ENCODE measurements around the gene HTR2B. TPM values are rescaled to one million over a fixed set of nuclear protein-coding genes. Genes with fewer than 3 reads are reported as not detected.

HTR2B gene
- total RNA-seq, 1 experiment from 2014 or later: not detected

GRCh38 chr2:231134910-231135655 lies 10.2 kb upstream of the HTR2B start:
- Histone ChIP-seq H3K9ac (ENCODE audit: low read length) (no peak overlapping the region), H3K9me2 (ENCODE audit: insufficient read depth) (no peaks in the 10 kb centered on the region), H3K9me3 (ENCODE audit: control insufficient read depth in 1 of 2, insufficient read depth in 1 of 2, low read depth in 1 of 2, low read length in 2 of 2) (no peaks in the 10 kb centered on the region), H2AFZ (ENCODE audit: low read depth, low read length, poor library complexity, severe bottlenecking) (no peak overlapping the region), H3K27ac (ENCODE audit: low read depth, low read length) (no peak overlapping the region), H3K27me3 (ENCODE audit: insufficient read depth, low read length) (no peaks in the 10 kb centered on the region), H3K79me2 (ENCODE audit: insufficient read depth, low read length) (peaks cover 67% of the 10 kb centered on the region), H3K36me3 (ENCODE audit: control insufficient read depth in 1 of 2, insufficient read depth in 2 of 2, low read length in 2 of 2) (0 out of 4 replicates have a peak, but pooled peaks cover 0 to 3% of the 10 kb centered on the region in 2 experiments), H4K20me1 (ENCODE audit: insufficient read depth) (0 out of 2 replicates have a peak, but pooled peaks cover 11% of the 10 kb centered on the region), H3K4me3 (replicated peaks in 1 of 2; ENCODE audit: low read depth in 1 of 2, low read length in 2 of 2) (no peak overlapping the region), H3K4me2 (ENCODE audit: low read length) (no peak overlapping the region), H3K4me1 (ENCODE audit: control insufficient read depth in 1 of 2, insufficient read depth in 2 of 2, low read length in 2 of 2) (no peaks in the 10 kb centered on the region)
- TF ChIP-seq EZH2phosphoT487 (IDR thresholded peaks at IDR 0.05; ENCODE audit: borderline replicate concordance): no peak
- TF ChIP-seq TCF7L2 (IDR thresholded peaks at IDR 0.05; ENCODE audit: borderline replicate concordance, extremely low read depth, insufficient read depth, insufficient read length): no peak
- no peak for TF ChIP-seq ZBTB33 (IDR thresholded peaks at IDR 0.05; ENCODE audit: extremely low read depth, insufficient replicate concordance, low read length)
- no peak for TF ChIP-seq EZH2 (IDR thresholded peaks at IDR 0.05)
- TF ChIP-seq ATF3 (IDR thresholded peaks at IDR 0.05): no peak
- no peak for TF ChIP-seq SIN3A (IDR thresholded peaks at IDR 0.05; ENCODE audit: low read depth)
- no peak for TF ChIP-seq JUND (IDR thresholded peaks at IDR 0.05)
- TF ChIP-seq CEBPB (IDR thresholded peaks at IDR 0.05; ENCODE audit: low read depth): no peak
- no peak for TF ChIP-seq RAD21 (IDR thresholded peaks at IDR 0.05; ENCODE audit: low read depth)
- TF ChIP-seq MAX (IDR thresholded peaks at IDR 0.05): no peak
- no peak for TF ChIP-seq YY1 (IDR thresholded peaks at IDR 0.05; ENCODE audit: extremely low read depth, insufficient replicate concordance, low read depth, low read length)
- no peak for TF ChIP-seq ZNF274 (IDR thresholded peaks at IDR 0.05; ENCODE audit: low read depth, low read length)
- no peak for TF ChIP-seq CTCF (IDR thresholded peaks at IDR 0.05 in 2 of 3, conservative IDR thresholded peaks at IDR 0.05 in 1 of 3; ENCODE audit: borderline replicate concordance in 1 of 3, insufficient read depth in 1 of 3, low read depth in 2 of 3, low read length in 2 of 3)
- no peak for TF ChIP-seq EGR1 (IDR thresholded peaks at IDR 0.05; ENCODE audit: low read depth)
- TF ChIP-seq POLR2A (IDR thresholded peaks at IDR 0.05; ENCODE audit: borderline replicate concordance, extremely low read depth, insufficient read depth, insufficient read length): no peak
- no peak for TF ChIP-seq SP1 (IDR thresholded peaks at IDR 0.05; ENCODE audit: low read depth)
- TF ChIP-seq SRF (IDR thresholded peaks at IDR 0.05; ENCODE audit: low read depth): no peak
- TF ChIP-seq POLR2AphosphoS5 (IDR thresholded peaks at IDR 0.05; ENCODE audit: low read depth, low read length): no peak
- TF ChIP-seq ELF1 (IDR thresholded peaks at IDR 0.05; ENCODE audit: borderline replicate concordance, low read depth): no peak
- TF ChIP-seq REST (IDR thresholded peaks at IDR 0.05; ENCODE audit: low read depth): no peak
- no peak for ATAC-seq
- no TSS peak for BruUV-seq (replicated peaks)
- ChIA-PET POLR2A (no interaction called here), CTCF (no interaction called here), RAD21 (ENCODE audit: low non-redundant PET in 1 of 2, low total read pairs in 2 of 2, uncharacterized antibody in 2 of 2, unreplicated experiment in 2 of 2) (no interaction called here)
- no peak for DNase-seq (ENCODE audit: low read depth, low spot score)
- intact Hi-C loops (cut with micrococcal nuclease): no loop called here
